ENCODE data around the gene SIGMAR1. TPM values are rescaled to one million over a fixed set of nuclear protein-coding genes. Genes with fewer than 3 reads are reported as not detected.
A peak's percentile ranks its signal among the peaks of the same experiment; 100 is the strongest.
"Not testable (repeated sequence)": the region's sequence is repeated elsewhere in the genome, so short reads cannot be mapped to it uniquely, and the experiment has no call there.

Gene SIGMAR1
- total RNA-seq, 1 experiment from 2014 or later = 115 TPM

- H3K4me3 ChIP-seq = no peak overlapping the region
- DNase-seq = no peak
- no peaks in the 10 kb centered on the region; the same call in 1 of the 2 replicates for H3K36me3 ChIP-seq
- no peaks in the 10 kb centered on the region for H3K27me3 ChIP-seq
- H3K9me3 ChIP-seq = no peaks in the 10 kb centered on the region
Observed at GRCh38 chr9:34644766-34645314, 7.3 kb upstream of the SIGMAR1 start.

- H3K4me3 ChIP-seq = no peak overlapping the region
- no peaks in the 10 kb centered on the region for H3K9me3 ChIP-seq
- H3K27me3 ChIP-seq = no peaks in the 10 kb centered on the region
- DNase-seq = no peak
- no peaks in the 10 kb centered on the region for H3K36me3 ChIP-seq
Observed at GRCh38 chr9:34642679-34643078, 5.1 kb upstream of the SIGMAR1 start.

GRCh38 chr9:34639322-34639721 lies 1.7 kb upstream of the SIGMAR1 start:
- H3K27me3 ChIP-seq, DNase-seq, H3K36me3 ChIP-seq, H3K9me3 ChIP-seq, H3K4me3 ChIP-seq: not testable (repeated sequence)

GRCh38 chr9:34638138-34638445 lies 505 bp upstream of the SIGMAR1 start:
- H3K27me3 ChIP-seq = no peaks in the 10 kb centered on the region
- DNase-seq = no peak
- peaks cover 9% of the 10 kb centered on the region; the same call in 1 of the 2 replicates for H3K36me3 ChIP-seq
- H3K9me3 ChIP-seq = no peaks in the 10 kb centered on the region
- peak overlapping the region; percentile 76 for H3K4me3 ChIP-seq

GRCh38 chr9:34636791-34637355 lies 714 bp downstream of the SIGMAR1 start:
- Histone ChIP-seq H3K4me3 (peak overlapping the region; percentile 76), H3K36me3 (peaks cover 9% of the 10 kb centered on the region; the same call in 1 of the 2 replicates), H3K9me3 (no peaks in the 10 kb centered on the region), H3K27me3 (no peaks in the 10 kb centered on the region)
- DNase-seq = no peak

- H3K36me3 ChIP-seq = peaks cover 9% of the 10 kb centered on the region; the same call in 1 of the 2 replicates
- DNase-seq = no peak
- H3K27me3 ChIP-seq = no peaks in the 10 kb centered on the region
- no peaks in the 10 kb centered on the region for H3K9me3 ChIP-seq
- no peak overlapping the region for H3K4me3 ChIP-seq
Observed at GRCh38 chr9:34635556-34635955, 2.0 kb downstream of the SIGMAR1 start.

GRCh38 chr9:34634551-34635248 lies 2.9 kb downstream of the SIGMAR1 start:
- no peak overlapping the region for H3K4me3 ChIP-seq
- no peak for DNase-seq

GRCh38 chr9:34633851-34634550 lies 3.6 kb downstream of the SIGMAR1 start:
- Histone ChIP-seq H3K9me3 (no peaks in the 10 kb centered on the region), H3K27me3 (peaks cover 11% of the 10 kb centered on the region), H3K36me3 (peaks cover 9% of the 10 kb centered on the region; the same call in 1 of the 2 replicates), H3K4me3 (no peak overlapping the region)
- DNase-seq = peak; percentile 38

More at GRCh38 chr9:34634551-34635248, 2.9 kb downstream of the SIGMAR1 start:
- Histone ChIP-seq H3K27me3 (peaks cover 5% of the 10 kb centered on the region), H3K9me3 (no peaks in the 10 kb centered on the region), H3K36me3 (peaks cover 9% of the 10 kb centered on the region; the same call in 1 of the 2 replicates)

GRCh38 chr9:34633166-34633565 lies 4.4 kb downstream of the SIGMAR1 start:
- no peaks in the 10 kb centered on the region for H3K9me3 ChIP-seq
- peaks cover 16% of the 10 kb centered on the region for H3K27me3 ChIP-seq
- no peak for DNase-seq
- no peak overlapping the region for H3K4me3 ChIP-seq
- peaks cover 9% of the 10 kb centered on the region; the same call in 1 of the 2 replicates for H3K36me3 ChIP-seq

- Histone ChIP-seq H3K4me3 (no peak overlapping the region), H3K27me3 (peaks cover 18% of the 10 kb centered on the region), H3K36me3 (peaks cover 5% of the 10 kb centered on the region; the same call in 1 of the 2 replicates), H3K9me3 (no peaks in the 10 kb centered on the region)
- DNase-seq = no peak
Observed at GRCh38 chr9:34630402-34631154, 7.0 kb downstream of the SIGMAR1 start.

- DNase-seq = no peak
- no peak overlapping the region for H3K4me3 ChIP-seq
- no peaks in the 10 kb centered on the region for H3K9me3 ChIP-seq
- H3K36me3 ChIP-seq = no peaks in the 10 kb centered on the region
- peaks cover 18% of the 10 kb centered on the region for H3K27me3 ChIP-seq
Observed at GRCh38 chr9:34629491-34629808, 8.1 kb downstream of the SIGMAR1 start.

- H3K4me3 ChIP-seq = no peak within 1 kb of the TSS
- peak; percentile 33 for DNase-seq
Observed at GRCh38 chr9:34628656-34629490, 8.7 kb downstream of the SIGMAR1 start, which contains the start of gene ARID3C. Gene ARID3C (minus strand): TSS chr9:34629066. CDS start chr9:34628014, 1,052 bp downstream.

GRCh38 chr9:34627716-34628655 lies 9.6 kb downstream of the SIGMAR1 start:
- Histone ChIP-seq H3K9me3 (no peaks in the 10 kb centered on the region), H3K4me3 (no peak overlapping the region), H3K27me3 (peaks cover 18% of the 10 kb centered on the region), H3K36me3 (no peaks in the 10 kb centered on the region)
- DNase-seq = no peak

More at GRCh38 chr9:34628656-34629490, 8.7 kb downstream of the SIGMAR1 start, which contains the start of gene ARID3C:
- Histone ChIP-seq H3K27me3 (peaks cover 18% of the 10 kb centered on the region), H3K36me3 (no peaks in the 10 kb centered on the region), H3K9me3 (no peaks in the 10 kb centered on the region)

GRCh38 chr9:34625186-34625486 lies 12.5 kb downstream of the SIGMAR1 start:
- no peaks in the 10 kb centered on the region for H3K36me3 ChIP-seq
- H3K27me3 ChIP-seq = peaks cover 17% of the 10 kb centered on the region
- no peaks in the 10 kb centered on the region for H3K9me3 ChIP-seq
- H3K4me3 ChIP-seq = no peak overlapping the region
- no peak for DNase-seq

All from MG63 (cell line).